Upper lobe of left lung (tissue), 6 donors: ENCODE results near the gene RFX7. TPM values are rescaled to one million over a fixed set of nuclear protein-coding genes. Genes with fewer than 3 reads are reported as not detected.

Source experiments
- ATAC-seq, 2 donors: fragments of 200-7000 bp; cut with Tn5 transposase; one replicate each; pipeline ENCODE4 v1.9.1; 2022; ENCODE audit warnings: mild to moderate bottlenecking in 2 of 2, moderate library complexity in 2 of 2; ENCODE audit not compliant: low FRiP score in 2 of 2
- DNase-seq, 2 donors: peaks; one replicate each; pipeline ENCODE4 v3.0.0-alpha.2; 2019 to 2020
- H3K27ac ChIP-seq, 4 donors: fragments of 200-600 bp; sonication (generic); one replicate each; pipeline ENCODE4 v1.5.1; 2016 to 2019
- H3K27me3 ChIP-seq, 4 donors: fragments of 200-600 bp; sonication (generic); one replicate each; pipeline ENCODE4 v1.5.1; 2017 to 2019
- H3K36me3 ChIP-seq, 4 donors: fragments of 200-600 bp; sonication (generic); one replicate each; pipeline ENCODE4 v1.5.1; 2016 to 2019
- H3K4me1 ChIP-seq, 4 donors: fragments of 200-600 bp; sonication (generic); one replicate each; pipeline ENCODE4 v1.5.1; 2018 to 2019
- H3K4me3 ChIP-seq, 4 donors: fragments of 200-600 bp; sonication (generic); one replicate each; pipeline ENCODE4 v1.5.1; 2017 to 2019; ENCODE audit warnings: mild to moderate bottlenecking in 2 of 4, moderate library complexity in 1 of 4
- H3K9me3 ChIP-seq, 4 donors: fragments of 200-600 bp; sonication (generic); one replicate each; pipeline ENCODE4 v1.5.1; 2018 to 2019
- CTCF ChIP-seq, 6 experiments: fragments of 450-650 bp in 4 of 6; fragments of 200-600 bp in 2 of 6; sonication (generic) in 2 of 6; IDR thresholded peaks; one replicate each; pipeline ENCODE4 v1.5.1; 2016 to 2019; ENCODE audit warnings: antibody characterized with exemption in 6 of 6
- EP300 ChIP-seq, 4 donors: sonication (generic); formaldehyde crosslinking; IDR thresholded peaks; one replicate each; pipeline ENCODE4 v1.5.1; 2017; ENCODE audit warnings: antibody characterized with exemption in 4 of 4, control low read depth in 2 of 4
- POLR2A ChIP-seq, 4 donors: fragments of 450-650 bp; IDR thresholded peaks; one replicate each; pipeline ENCODE4 v1.5.1; 2016 to 2017; ENCODE audit warnings: antibody characterized with exemption in 4 of 4, mild to moderate bottlenecking in 2 of 4
- POLR2AphosphoS5 ChIP-seq, 2 donors: sonication (generic); formaldehyde crosslinking; IDR thresholded peaks; one replicate each; pipeline ENCODE4 v1.5.1; 2017; ENCODE audit warnings: antibody characterized with exemption in 2 of 2
- WGBS, 2 donors: methylation state at CpG; one replicate each; pipeline ENCODE4 v1.1.5; 2017 to 2018; 5-methylcytosine and 5-hydroxymethylcytosine counted together
- total RNA-seq, 6 donors: library from RNA; depleted of rRNA in 4 of 6; stranded (reverse); fragments of >200 nt in 4 of 6; gene quantifications; one replicate each; pipeline versions ENCODE4 v1.1.0 to v1.2.1, GENCODE V29; 2016 to 2021
- donor health status: DM: no; HTN: no; CAD: no; lungs with moderate emphysema.
- donor health status: DM: no; HTN: yes; CAD: no; lungs with severe emphysema.

The RFX7 gene
- total RNA-seq, 6 donors from 2014 or later = 8.0 to 17.9 (median 12.5) TPM

GRCh38 chr15:56124391-56124790, 119.3 kb downstream of the RFX7 start:
- Histone ChIP-seq H3K9me3 (peaks cover 0 to 17% (median 12%) of the 10 kb centered on the region in 4 donors), H3K4me3 (no peak overlapping the region), H3K27ac (no peak overlapping the region), H3K36me3 (no peaks in the 10 kb centered on the region), H3K27me3 (no peaks in the 10 kb centered on the region), H3K4me1 (no peaks in the 10 kb centered on the region)
- TF ChIP-seq EP300 (IDR thresholded peaks at IDR 0.05) (no peak), CTCF (IDR thresholded peaks at IDR 0.05) (no peak), POLR2A (IDR thresholded peaks at IDR 0.05) (no peak), POLR2AphosphoS5 (IDR thresholded peaks at IDR 0.05) (no peak)
- WGBS, 2 donors = 94 to 97% methylated on average over 4 of the region's 4 CpGs
- DNase-seq (no peak), ATAC-seq (no peak)

- Histone ChIP-seq H3K4me3 (no peak overlapping the region), H3K9me3 (no peaks in the 10 kb centered on the region), H3K4me1 (no peaks in the 10 kb centered on the region), H3K36me3 (peaks cover 0 to 5% (median 0%) of the 10 kb centered on the region in 4 donors), H3K27me3 (no peaks in the 10 kb centered on the region), H3K27ac (no peak overlapping the region)
- ATAC-seq = no peak
- no peak for DNase-seq
- TF ChIP-seq CTCF (IDR thresholded peaks at IDR 0.05) = no peak
- TF ChIP-seq EP300 (IDR thresholded peaks at IDR 0.05) = no peak
- TF ChIP-seq POLR2A (IDR thresholded peaks at IDR 0.05) = no peak
- TF ChIP-seq POLR2AphosphoS5 (IDR thresholded peaks at IDR 0.05) = no peak
- 94 to 100% methylated on average over 1 of the region's 1 CpG for WGBS, 2 donors
Measured at GRCh38 chr15:56105855-56106254, 137.8 kb downstream of the RFX7 start.

- no peaks in the 10 kb centered on the region for H3K9me3 ChIP-seq
- 65 to 67% methylated on average over 3 of the region's 3 CpGs for WGBS, 2 donors
- no peak overlapping the region for H3K27ac ChIP-seq
- peaks cover 0 to 13% (median 1%) of the 10 kb centered on the region in 4 donors for H3K36me3 ChIP-seq
- H3K4me1 ChIP-seq = no peaks in the 10 kb centered on the region
- no peak overlapping the region for H3K4me3 ChIP-seq
- TF ChIP-seq POLR2A (IDR thresholded peaks at IDR 0.05) (no peak), CTCF (IDR thresholded peaks at IDR 0.05) (no peak), EP300 (IDR thresholded peaks at IDR 0.05) (no peak), POLR2AphosphoS5 (IDR thresholded peaks at IDR 0.05) (no peak)
- ATAC-seq (no peak), DNase-seq (no peak)
- H3K27me3 ChIP-seq = no peaks in the 10 kb centered on the region
Measured at GRCh38 chr15:56102441-56102840, 141.2 kb downstream of the RFX7 start.

- DNase-seq (no peak), ATAC-seq (no peak)
- no peaks in the 10 kb centered on the region for H3K4me1 ChIP-seq
- no peak overlapping the region for H3K4me3 ChIP-seq
- no peak for TF ChIP-seq POLR2AphosphoS5 (IDR thresholded peaks at IDR 0.05)
- TF ChIP-seq CTCF (IDR thresholded peaks at IDR 0.05) = no peak
- TF ChIP-seq EP300 (IDR thresholded peaks at IDR 0.05) = no peak
- TF ChIP-seq POLR2A (IDR thresholded peaks at IDR 0.05) = no peak
- no peak overlapping the region for H3K27ac ChIP-seq
- H3K27me3 ChIP-seq = no peaks in the 10 kb centered on the region
- peaks cover 15 to 44% (median 25%) of the 10 kb centered on the region in 4 donors for H3K36me3 ChIP-seq
- WGBS, 2 donors = 86 to 87% methylated on average over 2 of the region's 2 CpGs
- H3K9me3 ChIP-seq = no peaks in the 10 kb centered on the region
Measured at GRCh38 chr15:56099311-56099710, 144.4 kb downstream of the RFX7 start.

GRCh38 chr15:56098195-56098863, 145.3 kb downstream of the RFX7 start:
- H3K36me3 ChIP-seq = peaks cover 15 to 52% (median 31%) of the 10 kb centered on the region in 4 donors
- no peak overlapping the region for H3K27ac ChIP-seq
- DNase-seq (no peak), ATAC-seq (no peak)
- no peak overlapping the region for H3K4me3 ChIP-seq
- no peaks in the 10 kb centered on the region for H3K4me1 ChIP-seq
- no peaks in the 10 kb centered on the region for H3K9me3 ChIP-seq
- TF ChIP-seq POLR2AphosphoS5 (IDR thresholded peaks at IDR 0.05) = no peak
- no peak for TF ChIP-seq EP300 (IDR thresholded peaks at IDR 0.05)
- TF ChIP-seq POLR2A (IDR thresholded peaks at IDR 0.05) = no peak
- TF ChIP-seq CTCF (IDR thresholded peaks at IDR 0.05) = no peak
- WGBS, 2 donors = 76 to 84% methylated on average over 5 of the region's 5 CpGs
- no peaks in the 10 kb centered on the region for H3K27me3 ChIP-seq
